ENCODE measurements around the gene GPC6.
"Not testable (repeated sequence)": the region's sequence is repeated elsewhere in the genome, so short reads cannot be mapped to it uniquely, and the experiment has no call there.

GPC6 gene

GRCh38 chr13:94322925-94323763, 1096.5 kb downstream of the GPC6 start:
- DNase-seq = no peak

GRCh38 chr13:94323764-94324758, 1097.5 kb downstream of the GPC6 start:
- DNase-seq = no peak

GRCh38 chr13:94324767-94325540, 1098.3 kb downstream of the GPC6 start:
- no peak for DNase-seq

GRCh38 chr13:94325650-94326049, 1099.0 kb downstream of the GPC6 start:
- no peak for DNase-seq

- no peak for DNase-seq
Observed at GRCh38 chr13:94327318-94327717, 1100.7 kb downstream of the GPC6 start.

GRCh38 chr13:94328381-94329041, 1101.9 kb downstream of the GPC6 start:
- no peak for DNase-seq

- DNase-seq = no peak
Observed at GRCh38 chr13:94329277-94329676, 1102.7 kb downstream of the GPC6 start.

- no peak for DNase-seq
Observed at GRCh38 chr13:94329754-94330551, 1103.3 kb downstream of the GPC6 start.

GRCh38 chr13:94330552-94331071, 1104.0 kb downstream of the GPC6 start:
- no peak for DNase-seq

- no peak for DNase-seq
Observed at GRCh38 chr13:94331281-94331680, 1104.7 kb downstream of the GPC6 start.

- no peak for DNase-seq
Observed at GRCh38 chr13:94332359-94333096, 1105.9 kb downstream of the GPC6 start.

GRCh38 chr13:94333131-94333820, 1106.7 kb downstream of the GPC6 start:
- DNase-seq = no peak

GRCh38 chr13:94335761-94336526, 1109.3 kb downstream of the GPC6 start:
- DNase-seq = no peak

- DNase-seq = no peak
Observed at GRCh38 chr13:94339116-94339687, 1112.6 kb downstream of the GPC6 start.

GRCh38 chr13:94342436-94343242, 1116.0 kb downstream of the GPC6 start:
- DNase-seq = no peak

GRCh38 chr13:94343243-94343585, 1116.6 kb downstream of the GPC6 start:
- DNase-seq = no peak

- DNase-seq = not testable (repeated sequence)
Observed at GRCh38 chr13:94343687-94344086, 1117.1 kb downstream of the GPC6 start.

Data from NCI-H187 treated with DMSO at 0.1 percent for 48 hours (cell line).